Loucy (cell line): ENCODE results near the gene CEP104.

Experiments used
- EZH2phosphoT487 ChIP-seq: fragments of 200-600 bp; IDR thresholded peaks from 2 replicates; pipeline ENCODE4 v1.6.1; 2018; ENCODE audit warnings: antibody characterized with exemption, mild to moderate bottlenecking, moderate library complexity, borderline replicate concordance
- TF ChIP-seq, protein P1 (sequence below): fragments of 200-600 bp; sonication (generic); conservative IDR thresholded peaks from 2 replicates; pipeline ENCODE4 v1.5.1; 2014; ENCODE audit warnings: mild to moderate bottlenecking, antibody characterized with exemption, low read length

DNA sequence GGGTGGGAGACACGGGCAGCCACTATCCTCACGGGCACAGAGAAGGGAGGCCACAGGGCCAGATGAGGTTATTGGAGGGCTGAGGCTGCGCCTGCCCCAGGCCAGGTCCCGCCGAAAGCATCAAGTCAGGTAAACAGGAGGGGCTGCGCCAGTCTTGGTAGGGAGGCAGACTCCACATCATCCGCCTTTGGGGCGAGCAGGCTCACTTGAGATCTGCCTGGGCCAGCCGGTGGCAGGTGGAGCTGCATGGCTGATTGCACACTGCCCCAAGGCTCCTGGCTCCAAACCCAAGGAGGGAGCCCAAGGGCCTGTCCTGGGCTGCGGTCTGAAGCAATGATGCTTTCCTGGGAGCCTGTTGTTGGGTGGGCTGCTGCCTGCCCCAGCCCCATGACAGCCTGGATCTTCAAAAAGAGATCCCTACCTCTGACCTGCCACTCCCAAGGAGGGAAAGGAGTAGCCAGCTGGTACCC lies 79.9 kb downstream of the CEP104 start:
- TF ChIP-seq, protein P1, sequence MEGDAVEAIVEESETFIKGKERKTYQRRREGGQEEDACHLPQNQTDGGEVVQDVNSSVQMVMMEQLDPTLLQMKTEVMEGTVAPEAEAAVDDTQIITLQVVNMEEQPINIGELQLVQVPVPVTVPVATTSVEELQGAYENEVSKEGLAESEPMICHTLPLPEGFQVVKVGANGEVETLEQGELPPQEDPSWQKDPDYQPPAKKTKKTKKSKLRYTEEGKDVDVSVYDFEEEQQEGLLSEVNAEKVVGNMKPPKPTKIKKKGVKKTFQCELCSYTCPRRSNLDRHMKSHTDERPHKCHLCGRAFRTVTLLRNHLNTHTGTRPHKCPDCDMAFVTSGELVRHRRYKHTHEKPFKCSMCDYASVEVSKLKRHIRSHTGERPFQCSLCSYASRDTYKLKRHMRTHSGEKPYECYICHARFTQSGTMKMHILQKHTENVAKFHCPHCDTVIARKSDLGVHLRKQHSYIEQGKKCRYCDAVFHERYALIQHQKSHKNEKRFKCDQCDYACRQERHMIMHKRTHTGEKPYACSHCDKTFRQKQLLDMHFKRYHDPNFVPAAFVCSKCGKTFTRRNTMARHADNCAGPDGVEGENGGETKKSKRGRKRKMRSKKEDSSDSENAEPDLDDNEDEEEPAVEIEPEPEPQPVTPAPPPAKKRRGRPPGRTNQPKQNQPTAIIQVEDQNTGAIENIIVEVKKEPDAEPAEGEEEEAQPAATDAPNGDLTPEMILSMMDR = no peak
- TF ChIP-seq EZH2phosphoT487 = no peak
